C4-2B (cell line): Measurements from ENCODE around the gene C2CD2.

ENCODE experiments used
- H3K27ac ChIP-seq: fragments of 450-650 bp; 2 replicates; pipeline ENCODE4 v1.5.1; 2017
- CTCF ChIP-seq: fragments of 450-650 bp; conservative IDR thresholded peaks from 2 replicates; pipeline ENCODE4 v1.5.1; 2017; ENCODE audit warnings: mild to moderate bottlenecking
- ZFX ChIP-seq: fragments of 450-650 bp; IDR thresholded peaks from 2 replicates; pipeline ENCODE4 v1.6.1; 2017

C2CD2 gene

GRCh38 chr21:41879190-41879998 is 74.4 kb downstream of the C2CD2 start, which contains the start of gene PRDM15:
TSS of gene PRDM15 (minus strand) at chr21:41879344. CDS start at chr21:41860363, 18,981 bp downstream.
- peak within 1 kb of the TSS; percentile 98 for H3K27ac ChIP-seq
- TF ChIP-seq ZFX (peak; percentile 99), CTCF (no peak)

DNA sequence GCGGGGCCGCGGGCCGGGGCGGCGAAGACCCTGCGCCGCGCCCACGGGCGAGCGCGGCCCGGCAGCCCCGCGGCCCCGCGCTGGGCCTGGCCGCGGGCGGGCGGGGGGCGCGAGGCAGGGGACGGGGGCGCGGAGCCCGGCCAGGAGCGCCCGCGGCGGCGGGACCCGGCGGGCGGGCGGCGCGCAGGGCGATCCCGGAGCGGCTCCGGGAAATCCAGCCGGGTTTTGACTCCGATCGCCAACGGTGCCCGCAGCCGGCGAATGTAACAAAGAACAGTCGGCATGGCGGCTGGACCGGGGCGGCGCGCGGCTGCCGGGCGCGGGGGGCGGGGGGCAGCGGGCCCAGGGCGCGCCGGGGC is 75.0 kb downstream of the C2CD2 start:
- H3K27ac ChIP-seq, result peak overlapping the region; percentile 98
- no peak for TF ChIP-seq CTCF
- no peak for TF ChIP-seq ZFX

GRCh38 chr21:41877901-41878830 is 75.7 kb downstream of the C2CD2 start:
- peak overlapping the region; percentile 98 for H3K27ac ChIP-seq
- TF ChIP-seq ZFX (0 out of 2 replicates have a peak, but pooled peaks have one; percentile 12), CTCF (no peak)

- H3K27ac ChIP-seq, result no peak overlapping the region
- TF ChIP-seq CTCF, result no peak
- no peak for TF ChIP-seq ZFX
Observed at GRCh38 chr21:41876928-41877652, 76.7 kb downstream of the C2CD2 start.

DNA sequence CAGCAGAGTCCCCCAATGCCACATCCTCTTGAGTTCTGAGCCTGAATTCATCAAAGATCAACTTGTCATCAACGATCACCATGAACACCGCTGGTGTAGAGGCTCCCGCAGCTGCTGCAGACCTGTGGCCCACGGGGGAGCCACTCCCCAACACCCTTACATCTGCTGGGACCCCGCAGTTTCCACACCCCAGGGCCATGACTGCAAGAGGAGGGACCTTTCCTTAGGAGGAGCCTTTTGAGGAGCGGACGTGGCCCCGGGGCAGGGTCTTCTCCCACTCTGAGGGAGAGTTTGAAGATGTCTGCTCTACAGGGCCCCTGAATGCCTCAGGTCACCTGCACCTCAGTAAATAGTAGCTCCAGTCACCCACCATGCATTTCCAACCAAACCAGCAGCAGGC is 77.4 kb downstream of the C2CD2 start:
- no peak overlapping the region for H3K27ac ChIP-seq
- TF ChIP-seq CTCF (no peak), ZFX (no peak)

DNA sequence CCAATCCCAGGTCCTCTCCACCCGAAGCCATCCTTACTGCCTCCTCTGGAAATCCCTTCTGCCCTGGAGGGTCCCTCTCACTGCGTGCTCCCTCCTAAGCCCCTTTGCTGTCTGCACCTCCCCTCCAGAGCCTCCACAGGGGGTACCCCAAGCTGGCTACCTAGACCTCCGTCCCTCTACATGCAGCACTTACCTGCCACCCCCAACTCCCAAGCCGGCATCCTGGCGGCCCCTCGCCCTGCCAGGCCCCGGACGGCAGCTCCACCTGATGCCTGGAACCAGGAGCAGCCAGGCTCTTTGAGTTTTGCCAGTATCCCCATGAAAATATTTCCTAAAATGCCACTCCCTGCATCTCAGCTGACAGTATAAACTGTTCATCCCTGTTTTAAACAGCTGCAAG is 78.7 kb downstream of the C2CD2 start:
- TF ChIP-seq ZFX (no peak), CTCF (no peak)
- no peak overlapping the region for H3K27ac ChIP-seq
